Thyroid gland (tissue), 4 donors: ENCODE measurements around the gene ST6GALNAC3.

ENCODE experiments used
- POLR2A ChIP-seq, 2 donors: fragments of 450-650 bp; IDR thresholded peaks; one replicate each; pipeline ENCODE4 v1.6.1; 2017; ENCODE audit warnings: antibody characterized with exemption in 2 of 2, mild to moderate bottlenecking in 2 of 2, moderate library complexity in 1 of 2
- TF ChIP-seq, protein P1 (sequence below), 6 experiments: fragments of 200-600 bp in 3 of 6; fragments of 450-650 bp in 3 of 6; sonication (generic) in 3 of 6; IDR thresholded peaks; one replicate each; pipeline ENCODE4 v1.5.1; 2016 to 2019; ENCODE audit warnings: antibody characterized with exemption in 6 of 6, mild to moderate bottlenecking in 2 of 6, inconsistent platforms in 1 of 6, moderate library complexity in 1 of 6

- TF ChIP-seq, protein P1, sequence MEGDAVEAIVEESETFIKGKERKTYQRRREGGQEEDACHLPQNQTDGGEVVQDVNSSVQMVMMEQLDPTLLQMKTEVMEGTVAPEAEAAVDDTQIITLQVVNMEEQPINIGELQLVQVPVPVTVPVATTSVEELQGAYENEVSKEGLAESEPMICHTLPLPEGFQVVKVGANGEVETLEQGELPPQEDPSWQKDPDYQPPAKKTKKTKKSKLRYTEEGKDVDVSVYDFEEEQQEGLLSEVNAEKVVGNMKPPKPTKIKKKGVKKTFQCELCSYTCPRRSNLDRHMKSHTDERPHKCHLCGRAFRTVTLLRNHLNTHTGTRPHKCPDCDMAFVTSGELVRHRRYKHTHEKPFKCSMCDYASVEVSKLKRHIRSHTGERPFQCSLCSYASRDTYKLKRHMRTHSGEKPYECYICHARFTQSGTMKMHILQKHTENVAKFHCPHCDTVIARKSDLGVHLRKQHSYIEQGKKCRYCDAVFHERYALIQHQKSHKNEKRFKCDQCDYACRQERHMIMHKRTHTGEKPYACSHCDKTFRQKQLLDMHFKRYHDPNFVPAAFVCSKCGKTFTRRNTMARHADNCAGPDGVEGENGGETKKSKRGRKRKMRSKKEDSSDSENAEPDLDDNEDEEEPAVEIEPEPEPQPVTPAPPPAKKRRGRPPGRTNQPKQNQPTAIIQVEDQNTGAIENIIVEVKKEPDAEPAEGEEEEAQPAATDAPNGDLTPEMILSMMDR (IDR thresholded peaks at IDR 0.05) = no peak
- no peak for TF ChIP-seq POLR2A (IDR thresholded peaks at IDR 0.05)
Measured at GRCh38 chr1:76125473-76126219, 51.1 kb downstream of the ST6GALNAC3 start.
